Measurements from ENCODE around the gene EXOC6B. TPM values are rescaled to one million over a fixed set of nuclear protein-coding genes. Genes with fewer than 3 reads are reported as not detected.

The EXOC6B gene
- total RNA-seq, 1 donor from 2014 or later, result 32.4 TPM

GRCh38 chr2:72275084-72275483 lies 550.7 kb downstream of the EXOC6B start:
- intact Hi-C loops (cut with DNase I), result no loop called here
- H3K27ac ChIP-seq, result no peak overlapping the region
- no peak for TF ChIP-seq CTCF (IDR thresholded peaks at IDR 0.05)

GRCh38 chr2:72274380-72274797 lies 551.4 kb downstream of the EXOC6B start:
- H3K9me3 ChIP-seq, result no peaks in the 10 kb centered on the region
- TF ChIP-seq CTCF (IDR thresholded peaks at IDR 0.05), result no peak
- no peaks in the 10 kb centered on the region for H3K36me3 ChIP-seq
- no peak overlapping the region for H3K27ac ChIP-seq
- no peaks in the 10 kb centered on the region for H3K4me1 ChIP-seq
- no peak overlapping the region for H3K4me3 ChIP-seq
- intact Hi-C loops (cut with DNase I), result no loop called here
- no peaks in the 10 kb centered on the region for H3K27me3 ChIP-seq
- no peak for DNase-seq (ENCODE audit: low spot score in 2 of 2)

More at GRCh38 chr2:72275084-72275483, 550.7 kb downstream of the EXOC6B start:
- no peaks in the 10 kb centered on the region for H3K27me3 ChIP-seq
- H3K4me3 ChIP-seq, result no peak overlapping the region
- no peaks in the 10 kb centered on the region for H3K9me3 ChIP-seq
- no peak for DNase-seq (ENCODE audit: low spot score in 2 of 2)
- no peaks in the 10 kb centered on the region for H3K36me3 ChIP-seq
- H3K4me1 ChIP-seq, result no peaks in the 10 kb centered on the region

- no peak for DNase-seq (ENCODE audit: low spot score in 2 of 2)
- H3K4me1 ChIP-seq, result no peaks in the 10 kb centered on the region
- no peaks in the 10 kb centered on the region for H3K36me3 ChIP-seq
- H3K4me3 ChIP-seq, result no peak overlapping the region
- intact Hi-C loops (cut with DNase I), result no loop called here
- H3K27ac ChIP-seq, result no peak overlapping the region
- no peak for TF ChIP-seq CTCF (IDR thresholded peaks at IDR 0.05)
- no peaks in the 10 kb centered on the region for H3K27me3 ChIP-seq
- no peaks in the 10 kb centered on the region for H3K9me3 ChIP-seq
Measured at GRCh38 chr2:72273384-72273783, 552.4 kb downstream of the EXOC6B start.

- no peak overlapping the region for H3K27ac ChIP-seq
- H3K36me3 ChIP-seq, result no peaks in the 10 kb centered on the region
- no peak for DNase-seq (ENCODE audit: low spot score in 2 of 2)
- intact Hi-C loops (cut with DNase I), result no loop called here
- H3K27me3 ChIP-seq, result no peaks in the 10 kb centered on the region
- H3K4me3 ChIP-seq, result no peak overlapping the region
- no peaks in the 10 kb centered on the region for H3K4me1 ChIP-seq
- TF ChIP-seq CTCF (IDR thresholded peaks at IDR 0.05), result no peak
- H3K9me3 ChIP-seq, result no peaks in the 10 kb centered on the region
Measured at GRCh38 chr2:72271766-72272641, 553.8 kb downstream of the EXOC6B start.

- intact Hi-C loops (cut with DNase I), result no loop called here
- no peak overlapping the region for H3K4me3 ChIP-seq
- TF ChIP-seq CTCF (IDR thresholded peaks at IDR 0.05), result no peak
- no peaks in the 10 kb centered on the region for H3K27me3 ChIP-seq
- H3K4me1 ChIP-seq, result no peaks in the 10 kb centered on the region
- H3K9me3 ChIP-seq, result no peaks in the 10 kb centered on the region
- H3K36me3 ChIP-seq, result no peaks in the 10 kb centered on the region
- H3K27ac ChIP-seq, result no peak overlapping the region
- no peak for DNase-seq (ENCODE audit: low spot score in 2 of 2)
Measured at GRCh38 chr2:72271276-72271614, 554.6 kb downstream of the EXOC6B start.
